GM13977 (cell line): ENCODE measurements around the gene CCDC200.

ENCODE experiments used
- DNase-seq: peaks from one replicate; pipeline ENCODE4 v3.0.0; 2012; ENCODE audit warnings: low spot score
- CTCF ChIP-seq: IDR thresholded peaks from 2 replicates; pipeline ENCODE4 v1.5.1; 2012; ENCODE audit warnings: mild to moderate bottlenecking, control low read depth; ENCODE audit not compliant: insufficient read depth; ENCODE audit errors: extremely low read depth, missing control alignments
- in situ Hi-C: fragments of 300-500 bp; cut with MboI; formaldehyde crosslinking; loops from one replicate; pipeline ENCODE4 v1.12.0; 2022; ENCODE audit warnings: low sequenced_read_pairs, low pct_unique_long_range_greater_than_20kb, mixed read lengths, inconsistent platforms; ENCODE audit not compliant: unreplicated experiment

CCDC200 gene

GRCh38 chr17:43216369-43216761, 12.1 kb downstream of the CCDC200 start:
- DNase-seq = no peak
- in situ Hi-C loops = no loop called here
- no peak for TF ChIP-seq CTCF

GRCh38 chr17:43215341-43215740, 13.1 kb downstream of the CCDC200 start:
- no peak for TF ChIP-seq CTCF
- in situ Hi-C loops = no loop called here
- no peak for DNase-seq

- in situ Hi-C loops = no loop called here
- DNase-seq = no peak
- no peak for TF ChIP-seq CTCF
Measured at GRCh38 chr17:43213545-43213944, 14.9 kb downstream of the CCDC200 start.

GRCh38 chr17:43212641-43213490, 15.6 kb downstream of the CCDC200 start:
- in situ Hi-C loops = no loop called here
- DNase-seq = no peak
- no peak for TF ChIP-seq CTCF

GRCh38 chr17:43211480-43212402, 16.7 kb downstream of the CCDC200 start, which contains the start of gene TMEM106A:
Gene TMEM106A, plus strand, starts transcription at chr17:43211875. Its CDS starts 1,167 bp downstream, at chr17:43213042.
- peak; percentile 26 for TF ChIP-seq CTCF
- in situ Hi-C loops = no loop called here
- DNase-seq = peak; percentile 91

- DNase-seq = no peak
- no peak for TF ChIP-seq CTCF
- in situ Hi-C loops = no loop called here
Measured at GRCh38 chr17:43211123-43211479, 17.3 kb downstream of the CCDC200 start.
